Measurements from ENCODE around the gene KRT86. TPM values are rescaled to one million over a fixed set of nuclear protein-coding genes. Genes with fewer than 3 reads are reported as not detected.

The KRT86 gene
- total and polyA plus RNA-seq, 2 donors (not counting 1 experiment from before 2014, with no cell fraction given): 0.02 to 0.17 TPM

DNA sequence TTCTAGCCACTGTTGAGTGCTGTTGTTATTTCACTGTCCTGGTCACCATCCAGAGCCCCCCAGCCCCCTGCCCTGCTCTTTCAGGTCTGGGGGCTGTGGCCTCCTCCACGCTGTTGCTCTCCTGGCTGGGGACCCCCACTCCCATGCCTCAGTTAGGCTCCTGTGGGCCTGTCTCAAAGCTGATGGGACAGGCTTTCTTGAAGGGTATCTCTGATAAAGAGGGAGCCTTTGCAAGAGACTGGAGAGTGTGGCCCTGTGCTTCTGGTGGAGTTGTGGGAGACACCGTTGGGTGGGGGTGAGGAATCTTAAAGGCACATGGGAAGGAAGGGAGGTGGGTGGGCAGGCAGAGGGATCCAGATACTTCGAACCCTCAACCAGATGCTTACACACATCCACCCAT is 12.2 kb upstream of the KRT86 start:
- Histone ChIP-seq H3K36me3 (ENCODE audit: control insufficient read depth, insufficient read depth, low read length) (no peaks in the 10 kb centered on the region), H3K9ac (ENCODE audit: insufficient read depth, low read length) (no peak overlapping the region), H3K4me3 (replicated peaks in 1 of 4; ENCODE audit: control extremely low read depth in 1 of 4, insufficient read depth in 1 of 4, low read depth in 3 of 4, low read length in 4 of 4) (no peak overlapping the region), H3K4me1 (ENCODE audit: control insufficient read depth, extremely low read depth, insufficient read depth, low read length) (no peaks in the 10 kb centered on the region), H3K9me3 (ENCODE audit: control insufficient read depth, insufficient read depth, low read depth, low read length) (no peaks in the 10 kb centered on the region), H3K79me2 (ENCODE audit: control insufficient read depth, insufficient read depth, low read length) (no peaks in the 10 kb centered on the region), H3K27me3 (ENCODE audit: control insufficient read depth, insufficient read depth, low read length) (peaks cover 21% of the 10 kb centered on the region), H3K27ac (ENCODE audit: insufficient read depth, low read length) (no peak overlapping the region), H4K20me1 (ENCODE audit: control insufficient read depth, extremely low read depth, insufficient read depth, low read length) (no peaks in the 10 kb centered on the region), H3K4me2 (ENCODE audit: extremely low read depth, insufficient read depth, low read length) (no peak overlapping the region), H2AFZ (ENCODE audit: low read length) (no peak overlapping the region)
- TF ChIP-seq, protein P1, sequence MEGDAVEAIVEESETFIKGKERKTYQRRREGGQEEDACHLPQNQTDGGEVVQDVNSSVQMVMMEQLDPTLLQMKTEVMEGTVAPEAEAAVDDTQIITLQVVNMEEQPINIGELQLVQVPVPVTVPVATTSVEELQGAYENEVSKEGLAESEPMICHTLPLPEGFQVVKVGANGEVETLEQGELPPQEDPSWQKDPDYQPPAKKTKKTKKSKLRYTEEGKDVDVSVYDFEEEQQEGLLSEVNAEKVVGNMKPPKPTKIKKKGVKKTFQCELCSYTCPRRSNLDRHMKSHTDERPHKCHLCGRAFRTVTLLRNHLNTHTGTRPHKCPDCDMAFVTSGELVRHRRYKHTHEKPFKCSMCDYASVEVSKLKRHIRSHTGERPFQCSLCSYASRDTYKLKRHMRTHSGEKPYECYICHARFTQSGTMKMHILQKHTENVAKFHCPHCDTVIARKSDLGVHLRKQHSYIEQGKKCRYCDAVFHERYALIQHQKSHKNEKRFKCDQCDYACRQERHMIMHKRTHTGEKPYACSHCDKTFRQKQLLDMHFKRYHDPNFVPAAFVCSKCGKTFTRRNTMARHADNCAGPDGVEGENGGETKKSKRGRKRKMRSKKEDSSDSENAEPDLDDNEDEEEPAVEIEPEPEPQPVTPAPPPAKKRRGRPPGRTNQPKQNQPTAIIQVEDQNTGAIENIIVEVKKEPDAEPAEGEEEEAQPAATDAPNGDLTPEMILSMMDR (conservative IDR thresholded peaks at IDR 0.05 in 1 of 2, IDR thresholded peaks at IDR 0.05 in 1 of 2; ENCODE audit: low read depth in 1 of 2, low read length in 2 of 2): no peak
- no peak for TF ChIP-seq EZH2 (IDR thresholded peaks at IDR 0.05; ENCODE audit: low read length, missing control alignments)
- DNase-seq (ENCODE audit: low read depth in 2 of 2): no peak

DNA sequence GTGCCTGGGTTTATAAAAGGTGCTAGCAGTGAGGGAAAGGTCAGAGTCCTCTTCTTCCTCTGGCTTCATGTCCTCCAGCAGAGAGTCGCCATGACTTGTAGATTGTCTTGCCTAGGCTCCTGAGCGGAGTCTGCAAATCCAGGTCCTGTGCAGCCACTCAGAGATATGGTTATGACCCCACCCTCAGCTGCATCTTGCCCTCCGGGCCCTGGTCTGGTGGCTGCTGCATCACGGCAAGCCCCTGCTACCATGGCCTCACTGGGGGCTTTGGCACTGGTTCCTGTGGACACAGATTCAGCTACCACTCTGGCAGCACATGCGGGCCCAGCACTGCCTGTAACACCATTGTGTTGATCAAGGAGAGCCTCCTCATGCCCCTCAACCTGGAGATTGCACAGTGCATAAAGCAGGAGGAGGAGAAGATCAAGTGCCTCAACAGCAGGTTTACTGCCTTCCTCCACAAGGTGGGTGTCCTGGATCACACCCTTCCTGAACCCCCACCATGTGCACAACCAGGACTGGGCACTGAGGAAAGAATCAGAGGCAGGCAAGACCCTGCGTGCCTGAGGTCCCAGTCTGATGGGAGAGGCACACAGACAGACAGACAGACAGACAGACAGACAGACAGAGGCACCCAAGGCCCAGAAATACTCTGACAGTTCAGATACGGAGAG is 10.5 kb upstream of the KRT86 start:
- Histone ChIP-seq H3K27me3 (ENCODE audit: control insufficient read depth, insufficient read depth, low read length) (peaks cover 11% of the 10 kb centered on the region), H3K79me2 (ENCODE audit: control insufficient read depth, insufficient read depth, low read length) (no peaks in the 10 kb centered on the region), H3K9ac (ENCODE audit: insufficient read depth, low read length) (no peak overlapping the region), H3K4me3 (replicated peaks in 1 of 4; ENCODE audit: control extremely low read depth in 1 of 4, insufficient read depth in 1 of 4, low read depth in 3 of 4, low read length in 4 of 4) (no peak overlapping the region), H3K27ac (ENCODE audit: insufficient read depth, low read length) (no peak overlapping the region), H4K20me1 (ENCODE audit: control insufficient read depth, extremely low read depth, insufficient read depth, low read length) (no peaks in the 10 kb centered on the region), H3K4me1 (ENCODE audit: control insufficient read depth, extremely low read depth, insufficient read depth, low read length) (no peaks in the 10 kb centered on the region), H2AFZ (ENCODE audit: low read length) (no peak overlapping the region), H3K4me2 (ENCODE audit: extremely low read depth, insufficient read depth, low read length) (no peak overlapping the region), H3K9me3 (ENCODE audit: control insufficient read depth, insufficient read depth, low read depth, low read length) (no peaks in the 10 kb centered on the region), H3K36me3 (ENCODE audit: control insufficient read depth, insufficient read depth, low read length) (no peaks in the 10 kb centered on the region)
- DNase-seq (ENCODE audit: low read depth in 2 of 2): no peak
- TF ChIP-seq EZH2 (IDR thresholded peaks at IDR 0.05; ENCODE audit: low read length, missing control alignments): no peak
- TF ChIP-seq, protein P1 (conservative IDR thresholded peaks at IDR 0.05 in 1 of 2, IDR thresholded peaks at IDR 0.05 in 1 of 2; ENCODE audit: low read depth in 1 of 2, low read length in 2 of 2): no peak

DNA sequence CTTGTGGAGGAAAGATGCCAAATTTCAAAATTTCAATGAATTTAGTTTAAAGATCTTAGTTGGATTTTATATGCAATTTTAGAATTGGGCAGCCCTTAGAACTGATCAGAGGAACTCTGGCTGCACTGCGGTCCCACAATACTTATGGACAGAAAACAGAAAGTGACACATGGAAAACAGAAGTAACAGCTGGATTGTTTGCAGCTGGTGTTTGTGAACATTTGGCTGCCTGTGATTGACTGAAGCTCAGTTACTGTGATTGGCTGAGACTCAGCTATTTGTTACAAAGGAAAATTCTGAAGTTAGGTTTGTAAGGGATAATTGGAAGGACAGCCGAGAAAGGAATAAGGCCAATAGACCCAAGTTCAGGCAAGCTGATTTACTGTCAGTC is 10.0 kb upstream of the KRT86 start:
- Histone ChIP-seq H3K9ac (ENCODE audit: insufficient read depth, low read length) (no peak overlapping the region), H3K79me2 (ENCODE audit: control insufficient read depth, insufficient read depth, low read length) (no peaks in the 10 kb centered on the region), H2AFZ (ENCODE audit: low read length) (no peak overlapping the region), H3K4me2 (ENCODE audit: extremely low read depth, insufficient read depth, low read length) (no peak overlapping the region), H3K27ac (ENCODE audit: insufficient read depth, low read length) (no peak overlapping the region), H3K4me1 (ENCODE audit: control insufficient read depth, extremely low read depth, insufficient read depth, low read length) (no peaks in the 10 kb centered on the region), H3K27me3 (ENCODE audit: control insufficient read depth, insufficient read depth, low read length) (peaks cover 11% of the 10 kb centered on the region), H3K9me3 (ENCODE audit: control insufficient read depth, insufficient read depth, low read depth, low read length) (no peaks in the 10 kb centered on the region), H3K36me3 (ENCODE audit: control insufficient read depth, insufficient read depth, low read length) (no peaks in the 10 kb centered on the region), H3K4me3 (replicated peaks in 1 of 4; ENCODE audit: control extremely low read depth in 1 of 4, insufficient read depth in 1 of 4, low read depth in 3 of 4, low read length in 4 of 4) (no peak overlapping the region), H4K20me1 (ENCODE audit: control insufficient read depth, extremely low read depth, insufficient read depth, low read length) (no peaks in the 10 kb centered on the region)
- peak in 1 of 2 donors; percentile 62 for DNase-seq (ENCODE audit: low read depth in 2 of 2)
- TF ChIP-seq, protein P1 (conservative IDR thresholded peaks at IDR 0.05 in 1 of 2, IDR thresholded peaks at IDR 0.05 in 1 of 2; ENCODE audit: low read depth in 1 of 2, low read length in 2 of 2): no peak
